Pancreas (tissue), 10 donors: ENCODE data around the gene ANKRD42. TPM values are rescaled to one million over a fixed set of nuclear protein-coding genes. Genes with fewer than 3 reads are reported as not detected.

Experiments used
- ATAC-seq, 4 donors: fragments of 200-7000 bp; cut with Tn5 transposase; one replicate each; pipeline versions ENCODE4 v1.8.0 to v1.9.1; 2020; ENCODE audit warnings: mild to moderate bottlenecking in 4 of 4, moderate library complexity in 4 of 4
- DNase-seq, 6 donors: peaks; one replicate each; pipeline ENCODE4 v3.0.0-alpha.2; 2020
- FAIRE-seq: peaks from 2 replicates; lab custom pipeline; 2012; peaks lifted over from hg19 to GRCh38; lab: Jason Lieb, UNC
- H3K27ac ChIP-seq, 4 donors: fragments of 200-600 bp; sonication (generic); 1 replicate in 3 of 4; 2 replicates in 1 of 4; pipeline versions ENCODE4 v1.5.0 to v1.8.0; 2020
- H3K27me3 ChIP-seq, 4 donors: fragments of 200-600 bp; one replicate each; pipeline ENCODE4 v1.8.0; 2021
- H3K36me3 ChIP-seq, 3 donors: fragments of 200-600 bp; sonication (generic) in 1 of 3; one replicate each; pipeline versions ENCODE4 v1.5.0 to v1.8.0; 2020 to 2021
- H3K4me1 ChIP-seq, 3 donors: fragments of 200-600 bp; one replicate each; pipeline ENCODE4 v1.8.0; 2021
- H3K4me3 ChIP-seq, 4 donors: fragments of 200-600 bp; sonication (generic) in 2 of 4; one replicate each; pipeline versions ENCODE4 v1.5.0 to v1.8.0; 2020 to 2021
- H3K9me3 ChIP-seq, 4 donors: fragments of 200-600 bp; one replicate each; pipeline ENCODE4 v1.8.0; 2021
- CTCF ChIP-seq, 4 donors: fragments of 200-600 bp; sonication (generic) in 3 of 4; IDR thresholded peaks; one replicate each; pipeline versions ENCODE4 v1.5.0 to v1.8.0; 2021; ENCODE audit warnings: antibody characterized with exemption in 4 of 4
- WGBS, 2 donors: extraction: QIAGEN DNeasy Blood & Tissue Kit; methylation state at CpG; one replicate each; pipeline ENCODE4 v1.1.7; 2013; 5-methylcytosine and 5-hydroxymethylcytosine counted together
- intact Hi-C, 3 donors: fragments of 100-400 bp; cut with DNase I; formaldehyde crosslinking; loops; one replicate each; pipeline versions ENCODE4 v1.11.1 to v1.14.2; 2022
- polyA plus RNA-seq, 2 donors: library from polyadenylated mRNA; stranded (reverse); fragments of 200-250 nt; gene quantifications; one replicate each; pipeline ENCODE4 v1.2.3, GENCODE V29; 2013
- total RNA-seq, 6 donors: library from RNA; stranded (reverse); fragmentation: NEBNext Ultra II Directional in 4 of 6; extraction: Animal tissue kit (Norgen Biotek cat#: 25700) in 4 of 6; gene quantifications; one replicate each; pipeline versions ENCODE4 v1.2.1 to v1.2.4, GENCODE V29; 2021 to 2023
- donor health status: healthy with polysubstance abuse.
- donor health status: DM: no; HTN: no; CAD: no; lungs with moderate emphysema.
- donor health status: DM: no; HTN: no; CAD: no.
- donor health status: control.
- donor health status: control.
- donor health status: Bipolar disorder and iron deficiency.
- donor health status: DM: yes; HTN: yes; CAD: no.
- donor health status: DM: no; HTN: no; CAD: no.
- donor health status: DM: no; HTN: no; CAD: no.
- donor health status: DM: yes; HTN: yes; CAD: no.

The ANKRD42 gene
- total and polyA plus RNA-seq, 8 donors = 3.5 to 8.1 (median 5.3) TPM

- Histone ChIP-seq H3K4me1 (peaks cover 36 to 55% (median 38%) of the 10 kb centered on the region in 3 donors), H3K27me3 (no peaks in the 10 kb centered on the region), H3K4me3 (no peak overlapping the region), H3K9me3 (no peaks in the 10 kb centered on the region), H3K27ac (no peak overlapping the region), H3K36me3 (peaks cover 0 to 43% (median 16%) of the 10 kb centered on the region in 3 donors)
- intact Hi-C loops = no loop called here
- DNase-seq (no peak), ATAC-seq (no peak), FAIRE-seq (no peak)
- WGBS, 2 donors = 92 to 93% methylated on average over 4 of the region's 4 CpGs
- TF ChIP-seq CTCF (IDR thresholded peaks at IDR 0.05) = no peak
Measured at GRCh38 chr11:83172551-83172950, 21.0 kb upstream of the ANKRD42 start.

GRCh38 chr11:83174008-83174407 is 19.5 kb upstream of the ANKRD42 start:
- Histone ChIP-seq H3K27me3 (no peaks in the 10 kb centered on the region), H3K36me3 (peaks cover 0 to 36% (median 16%) of the 10 kb centered on the region in 3 donors), H3K9me3 (no peaks in the 10 kb centered on the region), H3K4me3 (no peak overlapping the region), H3K4me1 (peaks cover 36 to 55% (median 38%) of the 10 kb centered on the region in 3 donors), H3K27ac (peak overlapping the region in 1 of 4 donors; percentile 30)
- FAIRE-seq = no peak
- TF ChIP-seq CTCF (IDR thresholded peaks at IDR 0.05) = no peak
- intact Hi-C loops = no loop called here
- peak in 3 of 4 donors; percentile 10 to 57 (median 42) for ATAC-seq
- no peak for DNase-seq

- Histone ChIP-seq H3K36me3 (peaks cover under 1 to 38% (median 26%) of the 10 kb centered on the region in 3 donors), H3K4me1 (peaks cover 24 to 37% (median 30%) of the 10 kb centered on the region in 3 donors), H3K27me3 (no peaks in the 10 kb centered on the region), H3K4me3 (no peak overlapping the region), H3K9me3 (no peaks in the 10 kb centered on the region), H3K27ac (no peak overlapping the region)
- intact Hi-C loops = no loop called here
- DNase-seq (no peak), FAIRE-seq (no peak), ATAC-seq (peak in 1 of 4 donors; percentile 48)
- no peak for TF ChIP-seq CTCF (IDR thresholded peaks at IDR 0.05)
- 71 to 91% methylated on average over 1 of the region's 1 CpG for WGBS, 2 donors
Measured at GRCh38 chr11:83175815-83176214, 17.7 kb upstream of the ANKRD42 start.

GRCh38 chr11:83181815-83182214 is 11.7 kb upstream of the ANKRD42 start:
- intact Hi-C loops = no loop called here
- Histone ChIP-seq H3K9me3 (no peaks in the 10 kb centered on the region), H3K27ac (no peak overlapping the region), H3K36me3 (peaks cover 6 to 78% (median 48%) of the 10 kb centered on the region in 3 donors), H3K4me3 (no peak overlapping the region), H3K27me3 (no peaks in the 10 kb centered on the region), H3K4me1 (no peaks in the 10 kb centered on the region)
- FAIRE-seq (no peak), DNase-seq (no peak), ATAC-seq (no peak)
- WGBS, 2 donors = 44 to 48% methylated on average over 2 of the region's 2 CpGs
- no peak for TF ChIP-seq CTCF (IDR thresholded peaks at IDR 0.05)

- ATAC-seq (no peak), FAIRE-seq (no peak), DNase-seq (no peak)
- H3K27ac ChIP-seq = no peak overlapping the region
- peaks cover 5 to 68% (median 30%) of the 10 kb centered on the region in 3 donors for H3K36me3 ChIP-seq
- H3K9me3 ChIP-seq = no peaks in the 10 kb centered on the region
- no peaks in the 10 kb centered on the region for H3K4me1 ChIP-seq
- H3K4me3 ChIP-seq = no peak overlapping the region
- intact Hi-C loops = no loop called here
- no peaks in the 10 kb centered on the region for H3K27me3 ChIP-seq
- WGBS, 2 donors = 87 to 95% methylated on average over 1 of the region's 1 CpG
- TF ChIP-seq CTCF (IDR thresholded peaks at IDR 0.05) = no peak
Measured at GRCh38 chr11:83185767-83186166, 7.7 kb upstream of the ANKRD42 start.
